PC-3 (cell line): Measurements from ENCODE around the gene ART4. TPM values are rescaled to one million over a fixed set of nuclear protein-coding genes. Genes with fewer than 3 reads are reported as not detected.

Experiments
- ATAC-seq: fragments of 200-7000 bp; cut with Tn5 transposase; 2 replicates; pipeline ENCODE4 v1.9.1; 2020; ENCODE audit warnings: mild to moderate bottlenecking, moderate library complexity
- BruUV-seq: library from RNA; stranded (reverse); fragments of 400-500 nt; replicated peaks from 2 replicates; lab custom pipeline; 2021; lab: Mats Ljungman, UMichigan
- CTCF ChIA-PET: fragments of 300-600 bp; sonication (Branson Sonifier 250); formaldehyde crosslinking; loops from one replicate; lab custom pipeline; 2022; ENCODE audit warnings: antibody characterized with exemption; lab: Charles Lee
- POLR2A ChIA-PET: fragments of 300-600 bp; sonication (Branson Sonifier 250); formaldehyde crosslinking; loops from one replicate; lab custom pipeline; 2022; ENCODE audit warnings: antibody characterized with exemption; ENCODE audit not compliant: unreplicated experiment; lab: Charles Lee
- DNase-seq: peaks from one replicate; pipeline ENCODE4 v3.0.0-alpha.2; 2015
- H2AFZ ChIP-seq: fragments of 300-600 bp; sonication (generic); 2 replicates; pipeline ENCODE4 v1.6.0; 2016; ENCODE audit warnings: antibody characterized with exemption, low read length
- H3F3A ChIP-seq: fragments of 300-600 bp; sonication (generic); one replicate; pipeline ENCODE4 v1.6.0; 2017; ENCODE audit warnings: antibody characterized with exemption, low read length, control low read depth, mild to moderate bottlenecking; ENCODE audit not compliant: unreplicated experiment
- H3K27ac ChIP-seq: fragments of 300-600 bp; sonication (generic); 2 replicates; pipeline ENCODE4 v1.5.1; 2016; ENCODE audit warnings: mild to moderate bottlenecking, low read length
- H3K27me3 ChIP-seq: fragments of 300-600 bp; sonication (generic); 2 replicates; pipeline ENCODE4 v1.6.1; 2016; ENCODE audit warnings: low read length, mixed read lengths
- H3K36me3 ChIP-seq: fragments of 300-600 bp; sonication (generic); 2 replicates; pipeline ENCODE4 v1.6.1; 2016; ENCODE audit warnings: low read depth, mixed run types, low read length, mixed read lengths
- H3K4me1 ChIP-seq: fragments of 300-600 bp; sonication (generic); 2 replicates; pipeline ENCODE4 v1.5.1; 2016; ENCODE audit warnings: low read length; ENCODE audit not compliant: insufficient read depth
- H3K4me2 ChIP-seq: fragments of 300-600 bp; sonication (generic); 2 replicates; pipeline ENCODE4 v1.6.0; 2016; ENCODE audit warnings: low read length
- H3K4me3 ChIP-seq: fragments of 300-600 bp; sonication (generic); 2 replicates; pipeline ENCODE4 v1.5.1; 2016; ENCODE audit warnings: mild to moderate bottlenecking, low read length, mixed read lengths
- H3K79me2 ChIP-seq: fragments of 300-600 bp; sonication (generic); 2 replicates; pipeline ENCODE4 v1.6.1; 2017; ENCODE audit warnings: low read length, mixed read lengths
- H3K9ac ChIP-seq: fragments of 300-600 bp; sonication (generic); 2 replicates; pipeline ENCODE4 v1.6.0; 2016; ENCODE audit warnings: mild to moderate bottlenecking, low read length
- H3K9me2 ChIP-seq: fragments of 300-600 bp; sonication (generic); replicated peaks from 2 replicates; pipeline ENCODE4 v1.6.1; 2016; ENCODE audit warnings: mixed run types, low read length, mixed read lengths
- H3K9me3 ChIP-seq: fragments of 300-600 bp; sonication (generic); 2 replicates; pipeline ENCODE4 v1.6.1; 2016; ENCODE audit warnings: low read length, mixed read lengths
- H4K20me1 ChIP-seq: fragments of 300-600 bp; sonication (generic); 2 replicates; pipeline ENCODE4 v1.6.1; 2016; ENCODE audit warnings: low read length, mixed read lengths
- CTCF ChIP-seq: fragments of 300-600 bp; sonication (generic); conservative IDR thresholded peaks from 2 replicates; pipeline ENCODE4 v1.5.1; 2017; ENCODE audit warnings: antibody characterized with exemption, low read depth, mild to moderate bottlenecking, low read length
- EZH2 ChIP-seq: fragments of 300-600 bp; sonication (generic); IDR thresholded peaks from one replicate; pipeline ENCODE4 v1.6.1; 2017; ENCODE audit warnings: antibody characterized with exemption, mild to moderate bottlenecking, low read length; ENCODE audit not compliant: unreplicated experiment
- EZH2phosphoT487 ChIP-seq: fragments of 300-600 bp; sonication (generic); IDR thresholded peaks from 2 replicates; pipeline ENCODE4 v1.6.1; 2018; ENCODE audit warnings: mild to moderate bottlenecking, antibody characterized with exemption, low read length, borderline replicate concordance
- intact Hi-C: fragments of 100-400 bp; cut with micrococcal nuclease; formaldehyde crosslinking; loops from 2 replicates; pipeline ENCODE4 v1.9.0; 2023
- total RNA-seq: library from RNA; depleted of rRNA; stranded (reverse); fragments of >200 nt; gene quantifications from 2 replicates; pipeline ENCODE4 v1.2.3, GENCODE V29; 2014

ART4 gene
- total RNA-seq, 1 experiment from 2014 or later, result not detected

DNA sequence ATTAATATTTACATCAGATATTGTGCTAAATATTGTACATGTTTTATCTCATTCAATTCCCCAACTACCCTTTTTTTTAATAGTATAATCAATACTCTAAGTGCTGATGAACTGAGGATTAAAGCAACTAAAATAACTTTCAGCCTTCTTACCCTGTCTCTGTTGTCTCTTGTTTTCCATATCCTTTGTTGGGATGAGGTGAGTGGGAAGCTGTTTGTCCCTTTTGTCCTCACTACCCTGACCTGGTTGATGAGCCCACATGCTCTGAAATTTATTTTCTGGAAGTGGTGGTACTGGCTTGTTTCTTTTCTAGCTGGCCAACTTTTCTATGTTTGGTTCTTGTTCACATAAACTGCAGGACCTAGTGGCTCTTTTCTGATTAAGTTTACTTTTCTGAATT, 9.6 kb upstream of the ART4 start:
- Histone ChIP-seq H3K79me2 (no peaks in the 10 kb centered on the region), H3K4me1 (peaks cover 4% of the 10 kb centered on the region), H3K4me3 (no peak overlapping the region), H3K36me3 (no peaks in the 10 kb centered on the region), H4K20me1 (no peaks in the 10 kb centered on the region), H3K9me2 (no peaks in the 10 kb centered on the region), H3K27ac (no peak overlapping the region), H3K9me3 (no peaks in the 10 kb centered on the region), H3K9ac (no peak overlapping the region), H3K27me3 (no peaks in the 10 kb centered on the region), H2AFZ (no peak overlapping the region), H3F3A (no peaks in the 10 kb centered on the region), H3K4me2 (no peak overlapping the region)
- no TSS peak for BruUV-seq
- ATAC-seq, result no peak
- POLR2A ChIA-PET, result no interaction called here
- intact Hi-C loops, result no loop called here
- CTCF ChIA-PET, result no interaction called here
- TF ChIP-seq EZH2 (no peak), CTCF (no peak), EZH2phosphoT487 (no peak)
- no peak for DNase-seq

GRCh38 chr12:14850929-14851663, 7.8 kb upstream of the ART4 start:
- H4K20me1 ChIP-seq, result no peaks in the 10 kb centered on the region
- no peaks in the 10 kb centered on the region for H3K9me3 ChIP-seq
- H2AFZ ChIP-seq, result no peak overlapping the region
- peaks cover 7% of the 10 kb centered on the region for H3K4me1 ChIP-seq
- H3K36me3 ChIP-seq, result no peaks in the 10 kb centered on the region
- H3K4me3 ChIP-seq, result no peak overlapping the region
- BruUV-seq, result no TSS peak
- no peaks in the 10 kb centered on the region for H3K27me3 ChIP-seq
- TF ChIP-seq EZH2, result no peak
- TF ChIP-seq EZH2phosphoT487, result no peak
- no peak for TF ChIP-seq CTCF
- CTCF ChIA-PET, result interaction anchor here (0.6 kb wide), 1 partner anchor 363 kb away, joined by 3 read pairs; no protein-coding TSS in a partner anchor
- H3K27ac ChIP-seq, result no peak overlapping the region
- no peak overlapping the region for H3K9ac ChIP-seq
- ATAC-seq, result no peak
- intact Hi-C loops, result no loop called here
- H3F3A ChIP-seq, result no peaks in the 10 kb centered on the region
- POLR2A ChIA-PET, result no interaction called here
- DNase-seq, result no peak
- no peaks in the 10 kb centered on the region for H3K9me2 ChIP-seq
- H3K79me2 ChIP-seq, result no peaks in the 10 kb centered on the region
- no peak overlapping the region for H3K4me2 ChIP-seq

DNA sequence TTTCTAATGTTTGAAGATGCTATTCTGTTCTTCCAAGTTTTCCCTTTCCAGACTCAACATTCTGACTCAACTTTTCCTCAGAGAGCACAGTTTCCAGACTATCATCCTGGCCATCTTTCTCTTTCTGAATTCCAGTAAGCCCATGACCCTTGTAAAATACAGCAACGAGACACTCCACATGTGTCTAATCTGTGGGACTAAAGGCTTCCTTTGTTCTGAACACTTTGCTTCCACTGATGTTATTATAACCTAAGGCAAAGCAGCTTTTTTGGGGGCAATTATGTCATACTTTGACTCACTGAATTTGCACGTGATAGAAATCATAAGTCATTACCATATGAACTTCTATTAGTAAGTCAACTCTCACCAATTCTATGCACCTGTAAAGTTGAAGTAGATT, 6.3 kb upstream of the ART4 start:
- no TSS peak for BruUV-seq
- ATAC-seq (no peak), DNase-seq (peak; percentile 9)
- no peaks in the 10 kb centered on the region for H4K20me1 ChIP-seq
- H3K27me3 ChIP-seq, result no peaks in the 10 kb centered on the region
- H3F3A ChIP-seq, result no peaks in the 10 kb centered on the region
- TF ChIP-seq CTCF, result no peak
- no peak for TF ChIP-seq EZH2
- no peak for TF ChIP-seq EZH2phosphoT487
- POLR2A ChIA-PET, result no interaction called here
- no peaks in the 10 kb centered on the region for H3K79me2 ChIP-seq
- H3K9me3 ChIP-seq, result no peaks in the 10 kb centered on the region
- H3K4me3 ChIP-seq, result no peak overlapping the region
- no peak overlapping the region for H3K4me2 ChIP-seq
- no peak overlapping the region for H3K27ac ChIP-seq
- intact Hi-C loops, result loop anchor here (5.0 kb wide), 1 partner anchor 38 kb away; the partner anchor contains the start of gene MGP
- no peaks in the 10 kb centered on the region for H3K9me2 ChIP-seq
- H3K9ac ChIP-seq, result no peak overlapping the region
- peaks cover 4% of the 10 kb centered on the region for H3K4me1 ChIP-seq
- no peaks in the 10 kb centered on the region for H3K36me3 ChIP-seq
- CTCF ChIA-PET, result no interaction called here
- no peak overlapping the region for H2AFZ ChIP-seq
